MM.1S (cell line): ENCODE results near the gene ABCC4.

Source experiments
- CTCF ChIP-seq: fragments of 300-600 bp; sonication (generic); IDR thresholded peaks from 2 replicates; pipeline ENCODE4 v1.5.1; 2016; ENCODE audit warnings: antibody characterized with exemption, low read length, mixed read lengths
- EZH2 ChIP-seq: fragments of 300-600 bp; sonication (generic); optimal IDR thresholded peaks from 2 replicates; pipeline ENCODE3; 2017; ENCODE audit warnings: low read depth, mild to moderate bottlenecking, antibody characterized with exemption, low read length, mixed read lengths

- TF ChIP-seq CTCF (no peak), EZH2 (no peak)
These were observed 42.7 kb upstream of the ABCC4 start for GRCh38 chr13:95343944-95344343.
